ENCODE results near the gene CCNQ.

CCNQ gene

GRCh38 chrX:153643431-153644351 is 44.8 kb upstream of the CCNQ start:
- TF ChIP-seq CTCF (IDR thresholded peaks at IDR 0.05; ENCODE audit: low read depth, low read length, missing control alignments), result no peak
- no peak for DNase-seq (ENCODE audit: low read depth)
- H3K4me3 ChIP-seq (ENCODE audit: low read depth, low read length), result no peak overlapping the region

- DNase-seq (ENCODE audit: low read depth), result no peak
Measured at GRCh38 chrX:153642655-153643430, 43.9 kb upstream of the CCNQ start.

GRCh38 chrX:153642051-153642654 is 43.2 kb upstream of the CCNQ start:
- DNase-seq (ENCODE audit: low read depth), result no peak
- no peak for TF ChIP-seq CTCF (IDR thresholded peaks at IDR 0.05; ENCODE audit: low read depth, low read length, missing control alignments)
- H3K4me3 ChIP-seq (ENCODE audit: low read depth, low read length), result no peak overlapping the region

More at GRCh38 chrX:153642655-153643430, 43.9 kb upstream of the CCNQ start:
- no peak for TF ChIP-seq CTCF (IDR thresholded peaks at IDR 0.05; ENCODE audit: low read depth, low read length, missing control alignments)
- H3K4me3 ChIP-seq (ENCODE audit: low read depth, low read length), result no peak overlapping the region

- DNase-seq (ENCODE audit: low read depth), result no peak
- H3K4me3 ChIP-seq (ENCODE audit: low read depth, low read length), result no peak overlapping the region
- TF ChIP-seq CTCF (IDR thresholded peaks at IDR 0.05; ENCODE audit: low read depth, low read length, missing control alignments), result no peak
Measured at GRCh38 chrX:153641627-153642026, 42.7 kb upstream of the CCNQ start.

GRCh38 chrX:153640736-153641575 is 42.0 kb upstream of the CCNQ start:
- H3K4me3 ChIP-seq (ENCODE audit: low read depth, low read length), result no peak overlapping the region
- no peak for TF ChIP-seq CTCF (IDR thresholded peaks at IDR 0.05; ENCODE audit: low read depth, low read length, missing control alignments)
- DNase-seq (ENCODE audit: low read depth), result no peak

- H3K4me3 ChIP-seq (ENCODE audit: low read depth, low read length), result no peak overlapping the region
- no peak for TF ChIP-seq CTCF (IDR thresholded peaks at IDR 0.05; ENCODE audit: low read depth, low read length, missing control alignments)
- no peak for DNase-seq (ENCODE audit: low read depth)
Measured at GRCh38 chrX:153640045-153640686, 41.2 kb upstream of the CCNQ start.
